GM12873 (cell line): ENCODE measurements around the gene TBK1.

Experiments used
- CTCF ChIP-seq: IDR thresholded peaks from 2 replicates; pipeline ENCODE4 v1.5.1; 2012; ENCODE audit warnings: low read depth, mild to moderate bottlenecking, moderate library complexity, low read length, control low read depth; ENCODE audit not compliant: insufficient read depth; ENCODE audit errors: missing control alignments

TBK1 gene

DNA sequence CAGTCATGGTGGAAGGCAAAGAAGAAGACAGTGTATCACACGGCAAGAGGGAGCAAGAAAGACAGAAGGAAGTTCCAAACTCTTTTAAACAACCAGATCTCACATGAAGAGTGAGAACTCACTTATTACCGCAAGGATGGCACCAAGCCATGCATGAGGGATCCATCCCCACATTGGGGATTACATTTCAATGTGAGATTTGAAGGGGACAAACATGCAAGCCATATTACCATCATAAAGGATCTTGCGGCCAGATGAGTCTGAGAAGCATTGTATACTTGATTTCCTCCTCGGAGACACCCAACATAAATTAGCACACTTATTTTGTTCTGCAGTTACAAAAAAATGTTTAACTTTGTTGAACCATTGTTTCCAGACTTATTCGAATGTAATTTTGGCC is 66.5 kb downstream of the TBK1 start:
- TF ChIP-seq CTCF, result no peak

- TF ChIP-seq CTCF, result no peak
Measured at GRCh38 chr12:64521833-64522232, 69.9 kb downstream of the TBK1 start.

DNA sequence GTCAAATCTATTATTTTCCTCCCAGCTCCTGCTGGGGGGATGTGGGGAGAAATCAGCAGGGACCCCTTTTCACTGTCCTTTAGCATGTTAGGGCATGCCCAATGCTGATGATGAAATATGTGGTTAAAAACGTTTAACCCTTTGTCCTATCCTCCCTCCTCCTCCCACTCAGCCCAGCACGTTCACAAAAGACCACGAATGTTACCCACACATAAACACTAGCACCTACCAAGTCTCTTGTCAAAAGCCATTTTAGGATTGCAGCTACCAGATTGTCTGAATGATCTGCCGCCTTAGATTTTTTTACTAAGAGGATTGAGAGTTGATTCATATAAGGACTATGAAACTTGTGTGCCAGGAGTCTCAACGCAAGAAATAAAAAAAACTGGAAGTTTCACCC is 70.4 kb downstream of the TBK1 start:
- no peak for TF ChIP-seq CTCF

GRCh38 chr12:64522807-64523206 is 70.9 kb downstream of the TBK1 start:
- no peak for TF ChIP-seq CTCF

DNA sequence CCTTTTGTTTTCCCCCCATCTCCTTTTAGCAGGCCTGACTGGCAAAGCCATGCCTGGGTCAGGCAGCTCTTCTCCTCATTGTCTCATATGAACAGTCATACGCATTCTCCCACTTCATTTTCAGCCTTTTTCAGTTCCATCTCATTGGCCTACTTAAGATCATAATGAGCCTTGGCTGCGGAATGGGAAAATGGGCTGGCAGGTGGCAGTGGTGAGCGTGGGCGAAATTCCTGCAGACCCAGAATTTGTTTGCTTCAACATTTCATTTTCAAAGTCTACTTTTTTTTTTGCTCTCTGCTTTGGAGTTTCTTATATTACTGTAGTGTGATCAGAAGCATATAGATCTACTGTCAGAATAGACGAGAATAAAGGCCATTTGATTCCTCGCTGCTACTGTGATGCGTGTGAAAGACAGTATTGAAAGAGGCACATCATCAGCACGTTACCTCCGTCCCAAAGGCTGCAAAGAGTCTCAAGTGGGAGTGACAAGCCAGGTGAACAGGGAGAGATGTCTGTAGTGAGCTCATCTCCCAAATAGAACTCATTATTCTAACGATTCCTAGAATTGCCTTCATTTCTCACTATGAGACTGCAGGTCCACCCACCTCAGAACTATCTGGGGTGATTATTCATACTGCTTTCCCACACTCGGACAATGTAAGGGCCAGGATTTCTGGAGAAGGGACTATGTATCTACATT is 73.7 kb downstream of the TBK1 start:
- no peak for TF ChIP-seq CTCF

- no peak for TF ChIP-seq CTCF
Measured at GRCh38 chr12:64526859-64527258, 74.9 kb downstream of the TBK1 start.

DNA sequence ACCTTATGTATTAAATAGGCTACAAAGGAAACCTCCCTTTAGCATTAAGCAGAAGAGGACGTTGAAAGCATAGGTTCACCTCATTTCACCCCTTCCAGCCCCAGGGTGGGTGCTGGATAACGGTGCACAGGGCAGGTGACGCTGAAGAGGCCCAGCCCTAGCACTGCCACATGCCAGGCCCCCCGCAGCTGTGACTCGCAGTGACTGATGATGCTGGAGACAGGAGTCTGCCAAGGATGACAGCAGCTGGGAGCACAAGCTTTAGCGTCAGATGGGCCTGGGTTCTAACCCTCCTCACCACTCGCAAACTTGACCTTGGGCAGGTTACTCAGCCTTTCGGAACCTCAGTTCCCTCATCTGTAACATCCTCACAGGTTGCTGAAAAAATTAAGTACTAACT is 76.7 kb downstream of the TBK1 start:
- TF ChIP-seq CTCF, result no peak
